Keratinocyte (primary cell): Measurements from ENCODE around the gene CERT1. TPM values are rescaled to one million over a fixed set of nuclear protein-coding genes. Genes with fewer than 3 reads are reported as not detected.

Experiments used
- DNase-seq: peaks from one replicate; pipeline ENCODE4 v3.0.0-alpha.2; 2011; ENCODE audit warnings: low read depth, missing footprints, low spot score
- FAIRE-seq: peaks from 2 replicates; lab custom pipeline; 2011; peaks lifted over from hg19 to GRCh38; lab: Jason Lieb, UNC
- H2AFZ ChIP-seq: 2 replicates; pipeline ENCODE4 v1.6.0; 2012; ENCODE audit warnings: low read length, control low read depth, inconsistent platforms; ENCODE audit not compliant: control insufficient read depth
- H3K27ac ChIP-seq: 2 replicates; pipeline ENCODE4 v1.5.1; 2011; ENCODE audit warnings: low read length; ENCODE audit not compliant: control insufficient read depth, insufficient read depth
- H3K27me3 ChIP-seq: 3 replicates; pipeline ENCODE4 v1.6.0; 2011; ENCODE audit warnings: low read length; ENCODE audit not compliant: control insufficient read depth, insufficient read depth; ENCODE audit errors: extremely low read depth
- H3K36me3 ChIP-seq, 2 experiments: 2 replicates in 1 of 2; 3 replicates in 1 of 2; pipeline ENCODE4 v1.5.1; 2011; ENCODE audit warnings: low read length in 2 of 2, mild to moderate bottlenecking in 1 of 2; ENCODE audit not compliant: control insufficient read depth in 2 of 2, insufficient read depth in 2 of 2; ENCODE audit errors: extremely low read depth in 1 of 2
- H3K4me1 ChIP-seq: 3 replicates; pipeline ENCODE4 v1.5.1; 2011; ENCODE audit warnings: low read length; ENCODE audit not compliant: control insufficient read depth, insufficient read depth; ENCODE audit errors: extremely low read depth
- H3K4me2 ChIP-seq: 3 replicates; pipeline ENCODE4 v1.6.0; 2011; ENCODE audit warnings: low read depth, low read length; ENCODE audit not compliant: control insufficient read depth, insufficient read depth; ENCODE audit errors: extremely low read depth
- H3K4me3 ChIP-seq, 3 experiments: fragments of 200-600 bp in 1 of 3; sonication (generic) in 1 of 3; 2 replicates in 2 of 3; 3 replicates in 1 of 3; pipeline ENCODE4 v1.5.1; 2011 to 2016; ENCODE audit warnings: low read length in 3 of 3, mild to moderate bottlenecking in 3 of 3, control low read depth in 2 of 3, inconsistent platforms in 1 of 3, low read depth in 1 of 3, mixed read lengths in 1 of 3, mixed run types in 1 of 3, moderate library complexity in 1 of 3; ENCODE audit not compliant: control insufficient read depth in 2 of 3, insufficient read depth in 2 of 3; ENCODE audit errors: extremely low read depth in 1 of 3
- H3K79me2 ChIP-seq: 2 replicates; pipeline ENCODE4 v1.6.0; 2012; ENCODE audit warnings: low read length; ENCODE audit not compliant: control insufficient read depth, insufficient read depth
- H3K9ac ChIP-seq: 3 replicates; pipeline ENCODE4 v1.6.0; 2011; ENCODE audit warnings: low read length; ENCODE audit not compliant: control insufficient read depth, insufficient read depth; ENCODE audit errors: extremely low read depth
- H3K9me1 ChIP-seq: 3 replicates; pipeline ENCODE4 v1.6.0; 2011; ENCODE audit warnings: low read length; ENCODE audit not compliant: control insufficient read depth, insufficient read depth; ENCODE audit errors: extremely low read depth
- H3K9me3 ChIP-seq: 2 replicates; pipeline ENCODE4 v1.5.1; 2012; ENCODE audit warnings: low read depth, low read length; ENCODE audit not compliant: control insufficient read depth
- H4K20me1 ChIP-seq: 3 replicates; pipeline ENCODE4 v1.6.0; 2011; ENCODE audit warnings: low read length; ENCODE audit not compliant: control insufficient read depth, insufficient read depth; ENCODE audit errors: extremely low read depth
- EZH2 ChIP-seq: IDR thresholded peaks from one replicate; pipeline ENCODE4 v1.6.1; 2012; ENCODE audit warnings: inconsistent platforms, mild to moderate bottlenecking, low read length, moderate library complexity
- dilution Hi-C: fragments of 300-500 bp; cut with MboI; formaldehyde crosslinking; loops from one replicate; pipeline ENCODE4 v1.7.0; 2020; ENCODE audit warnings: low sequenced_read_pairs; ENCODE audit not compliant: extremely low pct_ligation_motif_present
- polyA plus RNA-seq, 5 experiments: library from polyadenylated mRNA; depleted of rRNA in 3 of 5; stranded (reverse) in 3 of 5; stranded (forward) in 1 of 5; unstranded in 1 of 5; fragments of >200 nt; gene quantifications; 1 replicate in 1 of 5; 2 replicates in 3 of 5; 3 replicates in 1 of 5; pipeline versions ENCODE4 v1.2.1 to v1.2.3, GENCODE V29; 2011 to 2012; ENCODE audit warnings: missing spikeins in 2 of 5, low read depth in 1 of 5, low replicate concordance in 1 of 5
- TF ChIP-seq, protein P1 (sequence below), 3 experiments: IDR thresholded peaks in 1 of 3; conservative IDR thresholded peaks in 1 of 3; optimal IDR thresholded peaks in 1 of 3; 2 replicates in 2 of 3; 3 replicates in 1 of 3; pipeline versions ENCODE3 to v1.5.1; 2011; ENCODE audit warnings: low read length in 3 of 3, mild to moderate bottlenecking in 3 of 3, moderate library complexity in 2 of 3, control low read depth in 1 of 3, inconsistent platforms in 1 of 3; ENCODE audit not compliant: insufficient read depth in 2 of 3; ENCODE audit errors: extremely low read depth in 1 of 3

Gene CERT1
- polyA plus RNA-seq, 1 donor (not counting 4 experiments of a cell fraction or from before 2014, with no cell fraction given), result 20.8 TPM

DNA sequence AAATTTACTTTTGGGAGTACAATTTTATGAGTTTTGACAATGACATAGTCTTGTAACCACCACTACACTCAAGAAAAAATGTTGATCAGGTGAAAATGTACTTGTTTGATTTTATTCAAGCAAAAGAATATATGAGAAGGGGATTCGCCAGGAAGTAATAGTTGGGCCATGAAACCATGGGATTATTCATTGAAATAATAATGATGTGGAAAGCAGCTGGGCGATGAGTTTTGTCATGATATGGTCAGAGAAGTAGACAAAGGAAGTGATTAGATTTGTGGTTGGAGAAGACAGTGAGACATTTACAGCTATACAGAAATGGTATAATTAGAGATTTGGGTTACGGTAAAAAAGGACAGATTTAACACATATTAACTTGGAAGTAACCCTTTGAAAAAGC, 163.2 kb downstream of the CERT1 start:
- Histone ChIP-seq H3K27me3 (no peaks in the 10 kb centered on the region), H3K27ac (no peak overlapping the region), H3K9ac (no peak overlapping the region), H3K9me3 (no peaks in the 10 kb centered on the region), H3K4me2 (no peak overlapping the region), H3K36me3 (peaks cover 29 to 58% of the 10 kb centered on the region in 2 experiments), H3K4me1 (no peaks in the 10 kb centered on the region), H3K9me1 (no peaks in the 10 kb centered on the region), H2AFZ (no peak overlapping the region), H4K20me1 (peaks cover 10% of the 10 kb centered on the region), H3K79me2 (peaks cover 65% of the 10 kb centered on the region), H3K4me3 (no peak overlapping the region)
- no peak for TF ChIP-seq EZH2
- TF ChIP-seq, protein P1, sequence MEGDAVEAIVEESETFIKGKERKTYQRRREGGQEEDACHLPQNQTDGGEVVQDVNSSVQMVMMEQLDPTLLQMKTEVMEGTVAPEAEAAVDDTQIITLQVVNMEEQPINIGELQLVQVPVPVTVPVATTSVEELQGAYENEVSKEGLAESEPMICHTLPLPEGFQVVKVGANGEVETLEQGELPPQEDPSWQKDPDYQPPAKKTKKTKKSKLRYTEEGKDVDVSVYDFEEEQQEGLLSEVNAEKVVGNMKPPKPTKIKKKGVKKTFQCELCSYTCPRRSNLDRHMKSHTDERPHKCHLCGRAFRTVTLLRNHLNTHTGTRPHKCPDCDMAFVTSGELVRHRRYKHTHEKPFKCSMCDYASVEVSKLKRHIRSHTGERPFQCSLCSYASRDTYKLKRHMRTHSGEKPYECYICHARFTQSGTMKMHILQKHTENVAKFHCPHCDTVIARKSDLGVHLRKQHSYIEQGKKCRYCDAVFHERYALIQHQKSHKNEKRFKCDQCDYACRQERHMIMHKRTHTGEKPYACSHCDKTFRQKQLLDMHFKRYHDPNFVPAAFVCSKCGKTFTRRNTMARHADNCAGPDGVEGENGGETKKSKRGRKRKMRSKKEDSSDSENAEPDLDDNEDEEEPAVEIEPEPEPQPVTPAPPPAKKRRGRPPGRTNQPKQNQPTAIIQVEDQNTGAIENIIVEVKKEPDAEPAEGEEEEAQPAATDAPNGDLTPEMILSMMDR (optimal IDR thresholded peaks at IDR 0.05 in 1 of 3, IDR thresholded peaks at IDR 0.05 in 1 of 3, conservative IDR thresholded peaks at IDR 0.05 in 1 of 3; ENCODE audit: extremely low read depth in 1 of 3, insufficient read depth in 2 of 3, low read length in 3 of 3), result no peak
- DNase-seq, result no peak
- dilution Hi-C loops, result no loop called here
- no peak for FAIRE-seq

DNA sequence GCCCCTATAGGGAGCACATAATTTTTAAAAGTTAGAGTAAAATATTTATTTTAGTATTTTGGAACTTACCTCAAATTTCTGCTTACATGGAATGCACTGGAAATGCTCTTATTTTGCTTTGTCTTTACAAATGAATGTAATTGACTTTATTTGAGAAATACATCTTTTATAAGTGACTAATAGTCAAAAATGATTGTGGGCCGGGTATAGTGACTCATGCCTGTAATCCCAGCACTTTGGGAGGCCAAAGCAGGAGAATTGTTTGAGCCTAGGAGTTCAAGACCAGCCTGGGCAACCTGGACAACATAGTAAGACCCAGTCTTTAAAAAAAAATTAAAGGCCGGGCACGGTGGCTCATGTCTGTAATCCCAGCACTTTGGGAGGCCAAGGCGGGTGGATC, 168.6 kb downstream of the CERT1 start:
- dilution Hi-C loops, result no loop called here
- FAIRE-seq, result no peak
- Histone ChIP-seq H3K27ac (no peak overlapping the region), H3K36me3 (peaks cover 6 to 24% of the 10 kb centered on the region in 2 experiments), H2AFZ (no peak overlapping the region), H3K9ac (no peak overlapping the region), H4K20me1 (peaks cover 31% of the 10 kb centered on the region), H3K9me3 (no peaks in the 10 kb centered on the region), H3K4me1 (peaks cover 42% of the 10 kb centered on the region), H3K9me1 (peaks cover 3% of the 10 kb centered on the region), H3K4me2 (no peak overlapping the region), H3K4me3 (no peak overlapping the region), H3K79me2 (peaks cover 86% of the 10 kb centered on the region), H3K27me3 (no peaks in the 10 kb centered on the region)
- DNase-seq, result no peak
- TF ChIP-seq EZH2, result no peak
- TF ChIP-seq, protein P1 (optimal IDR thresholded peaks at IDR 0.05 in 1 of 3, IDR thresholded peaks at IDR 0.05 in 1 of 3, conservative IDR thresholded peaks at IDR 0.05 in 1 of 3; ENCODE audit: extremely low read depth in 1 of 3, insufficient read depth in 2 of 3, low read length in 3 of 3), result no peak
